ENCODE results near the gene XYLT1. TPM values are rescaled to one million over a fixed set of nuclear protein-coding genes. Genes with fewer than 3 reads are reported as not detected.

The XYLT1 gene
- total RNA-seq, 1 donor from 2014 or later, result 1.8 TPM

GRCh38 chr16:17333229-17333628 lies 137.5 kb downstream of the XYLT1 start:
- intact Hi-C loops (cut with DNase I), result no loop called here
- DNase-seq (ENCODE audit: missing footprints), result no peak
- no peak for ATAC-seq

GRCh38 chr16:17331991-17332390 lies 138.8 kb downstream of the XYLT1 start:
- ATAC-seq, result no peak
- intact Hi-C loops (cut with DNase I), result no loop called here
- no peak for DNase-seq (ENCODE audit: missing footprints)

- ATAC-seq (peak; percentile 89), DNase-seq (ENCODE audit: missing footprints) (peak; percentile 77)
- intact Hi-C loops (cut with DNase I), result no loop called here
These were observed 139.6 kb downstream of the XYLT1 start for GRCh38 chr16:17331071-17331607.

GRCh38 chr16:17330044-17330443 lies 140.7 kb downstream of the XYLT1 start:
- ATAC-seq, result no peak
- intact Hi-C loops (cut with DNase I), result no loop called here
- DNase-seq (ENCODE audit: missing footprints), result no peak

- DNase-seq (ENCODE audit: missing footprints), result no peak
- intact Hi-C loops (cut with DNase I), result no loop called here
- ATAC-seq, result no peak
These were observed 141.4 kb downstream of the XYLT1 start for GRCh38 chr16:17329391-17329790.

- intact Hi-C loops (cut with DNase I), result no loop called here
These were observed 141.8 kb downstream of the XYLT1 start for GRCh38 chr16:17328932-17329331.

GRCh38 chr16:17327664-17328335 lies 143.0 kb downstream of the XYLT1 start:
- intact Hi-C loops (cut with DNase I), result no loop called here
- DNase-seq (ENCODE audit: missing footprints) (no peak), ATAC-seq (no peak)

More at GRCh38 chr16:17328932-17329331, 141.8 kb downstream of the XYLT1 start:
- ATAC-seq (peak; percentile 51), DNase-seq (ENCODE audit: missing footprints) (no peak)

GRCh38 chr16:17325476-17326143 lies 145.2 kb downstream of the XYLT1 start:
- no peak for ATAC-seq
- DNase-seq (ENCODE audit: missing footprints), result no peak
- intact Hi-C loops (cut with DNase I), result no loop called here

- intact Hi-C loops (cut with DNase I), result no loop called here
These were observed 146.3 kb downstream of the XYLT1 start for GRCh38 chr16:17324451-17324850.

GRCh38 chr16:17323171-17323570 lies 147.6 kb downstream of the XYLT1 start:
- ATAC-seq (no peak), DNase-seq (ENCODE audit: missing footprints) (no peak)
- intact Hi-C loops (cut with DNase I), result no loop called here

More at GRCh38 chr16:17324451-17324850, 146.3 kb downstream of the XYLT1 start:
- no peak for DNase-seq (ENCODE audit: missing footprints)
- no peak for ATAC-seq

GRCh38 chr16:17321824-17322223 lies 148.9 kb downstream of the XYLT1 start:
- intact Hi-C loops (cut with DNase I), result no loop called here
- ATAC-seq, result no peak

GRCh38 chr16:17320009-17320408 lies 150.8 kb downstream of the XYLT1 start:
- no peak for DNase-seq (ENCODE audit: missing footprints)
- intact Hi-C loops (cut with DNase I), result no loop called here
- no peak for ATAC-seq

More at GRCh38 chr16:17321824-17322223, 148.9 kb downstream of the XYLT1 start:
- DNase-seq (ENCODE audit: missing footprints), result no peak

GRCh38 chr16:17318238-17318637 lies 152.5 kb downstream of the XYLT1 start:
- DNase-seq (ENCODE audit: missing footprints) (no peak), ATAC-seq (no peak)
- intact Hi-C loops (cut with DNase I), result no loop called here

GRCh38 chr16:17316005-17316404 lies 154.8 kb downstream of the XYLT1 start:
- intact Hi-C loops (cut with DNase I), result no loop called here
- ATAC-seq (no peak), DNase-seq (ENCODE audit: missing footprints) (no peak)

- no peak for DNase-seq (ENCODE audit: missing footprints)
- intact Hi-C loops (cut with DNase I), result loop anchor here (1.0 kb wide), 1 partner anchor 22 kb away; no protein-coding TSS in a partner anchor
- no peak for ATAC-seq
These were observed 156.8 kb downstream of the XYLT1 start for GRCh38 chr16:17313793-17314547.

GRCh38 chr16:17313085-17313611 lies 157.6 kb downstream of the XYLT1 start:
- intact Hi-C loops (cut with DNase I), result loop anchor here (1.0 kb wide), 1 partner anchor 21 kb away; no protein-coding TSS in a partner anchor
- DNase-seq (ENCODE audit: missing footprints), result no peak
- peak; percentile 53 for ATAC-seq

- intact Hi-C loops (cut with DNase I), result no loop called here
- no peak for DNase-seq (ENCODE audit: missing footprints)
- ATAC-seq, result no peak
These were observed 158.6 kb downstream of the XYLT1 start for GRCh38 chr16:17312094-17312710.

GRCh38 chr16:17311333-17312093 lies 159.2 kb downstream of the XYLT1 start:
- no peak for ATAC-seq
- intact Hi-C loops (cut with DNase I), result no loop called here
- DNase-seq (ENCODE audit: missing footprints), result no peak
